Testis (tissue), 2 donors: Measurements from ENCODE around the gene DISC1.
"Not testable (repeated sequence)": the region's sequence is repeated elsewhere in the genome, so short reads cannot be mapped to it uniquely, and the experiment has no call there.

Source experiments
- CTCF ChIP-seq, 3 experiments: fragments of 450-650 bp in 2 of 3; fragments of 200-600 bp in 1 of 3; sonication (generic) in 1 of 3; IDR thresholded peaks; one replicate each; pipeline ENCODE4 v1.5.1; 2016 to 2019; ENCODE audit warnings: antibody characterized with exemption in 3 of 3, mild to moderate bottlenecking in 2 of 3, moderate library complexity in 1 of 3
- POLR2A ChIP-seq: fragments of 450-650 bp; IDR thresholded peaks from one replicate; pipeline ENCODE4 v1.6.1; 2017; ENCODE audit warnings: antibody characterized with exemption, mild to moderate bottlenecking, moderate library complexity

DNA sequence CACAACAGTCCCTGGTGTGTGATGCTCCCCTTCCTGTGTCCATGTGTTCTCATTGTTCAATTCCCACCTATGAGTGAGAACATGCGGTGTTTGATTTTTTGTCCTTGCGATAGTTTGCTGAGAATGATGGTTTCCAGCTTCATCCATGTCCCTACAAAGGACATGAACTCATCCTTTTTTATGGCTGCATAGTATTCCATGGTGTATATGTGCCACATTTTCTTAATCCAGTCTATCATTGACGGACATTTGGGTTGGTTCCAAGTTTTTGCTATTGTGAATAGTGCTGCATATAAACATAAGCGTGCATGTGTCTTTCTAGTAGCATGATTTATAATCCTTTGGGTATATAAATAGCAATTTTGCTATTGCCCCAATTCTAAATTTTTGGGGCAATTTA, 19.6 kb downstream of the DISC1 start:
- TF ChIP-seq CTCF (IDR thresholded peaks at IDR 0.05); POLR2A: not testable (repeated sequence)
